Daoy (cell line): ENCODE results near the gene AK2. TPM values are rescaled to one million over a fixed set of nuclear protein-coding genes. Genes with fewer than 3 reads are reported as not detected.
A peak's percentile ranks its signal among the peaks of the same experiment; 100 is the strongest.
"Not testable (repeated sequence)": the region's sequence is repeated elsewhere in the genome, so short reads cannot be mapped to it uniquely, and the experiment has no call there.

Source experiments
- DNase-seq: peaks from one replicate; pipeline ENCODE4 v3.0.0-alpha.2; 2015; ENCODE audit warnings: low read depth
- total RNA-seq: library from RNA; depleted of rRNA; stranded (reverse); fragments of >200 nt; shearing (Covaris generic); gene quantifications from 2 replicates; pipeline ENCODE4 v1.2.3, GENCODE V29; 2014; rRNA removed

The AK2 gene
- 339 and 582 TPM in 2 replicates for total RNA-seq

DNA sequence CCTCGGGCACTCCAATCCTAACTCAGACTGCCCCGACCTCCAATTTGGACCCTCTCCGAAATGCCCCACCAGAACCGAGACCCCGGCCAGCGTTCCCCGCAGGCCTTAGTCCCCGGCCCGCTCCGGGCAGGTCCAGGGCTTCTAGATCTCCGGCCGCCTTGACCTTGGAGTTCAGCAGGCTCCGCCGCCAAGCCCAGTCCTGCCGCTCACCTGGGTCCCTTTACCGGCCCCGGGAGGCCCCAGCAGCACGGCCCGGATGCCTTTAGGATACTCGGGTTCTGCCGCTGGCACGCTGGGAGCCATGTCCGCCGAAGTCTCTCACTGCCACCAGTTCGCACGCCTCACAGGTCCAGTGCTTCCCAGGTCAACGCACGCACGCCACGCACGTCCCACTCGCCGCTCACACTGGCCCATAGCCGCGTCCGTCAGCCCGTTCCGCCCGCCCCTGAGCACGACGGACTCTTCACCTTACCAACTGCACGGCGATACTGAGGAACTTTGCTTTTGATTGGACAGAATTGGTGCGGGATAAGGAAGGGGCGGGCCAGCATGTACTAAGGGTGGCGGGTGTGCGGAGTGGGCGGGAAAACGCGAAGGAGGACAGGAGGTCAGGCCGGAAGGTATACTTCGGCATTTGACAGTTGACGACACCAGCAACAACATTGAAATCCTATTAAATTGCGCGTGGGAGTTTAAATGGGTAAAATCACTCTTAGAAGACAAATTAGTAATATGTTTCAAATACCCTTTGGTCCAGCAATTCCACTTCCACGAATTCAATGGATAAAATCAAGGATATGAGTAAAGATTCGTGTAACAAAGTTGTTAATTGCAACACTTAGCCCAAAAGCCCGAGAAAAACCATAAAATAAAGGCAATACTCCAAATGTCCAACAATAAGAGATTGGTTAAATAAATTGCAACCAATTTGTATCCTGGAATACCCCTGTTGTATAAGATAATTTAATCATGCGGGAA lies at the start of gene AK2:
TSS of gene AK2 (minus strand) at position 358 of the 978 bp plus-strand sequence. CDS start at position 303, 55 bp downstream.
- DNase-seq = peak; percentile 100

DNA sequence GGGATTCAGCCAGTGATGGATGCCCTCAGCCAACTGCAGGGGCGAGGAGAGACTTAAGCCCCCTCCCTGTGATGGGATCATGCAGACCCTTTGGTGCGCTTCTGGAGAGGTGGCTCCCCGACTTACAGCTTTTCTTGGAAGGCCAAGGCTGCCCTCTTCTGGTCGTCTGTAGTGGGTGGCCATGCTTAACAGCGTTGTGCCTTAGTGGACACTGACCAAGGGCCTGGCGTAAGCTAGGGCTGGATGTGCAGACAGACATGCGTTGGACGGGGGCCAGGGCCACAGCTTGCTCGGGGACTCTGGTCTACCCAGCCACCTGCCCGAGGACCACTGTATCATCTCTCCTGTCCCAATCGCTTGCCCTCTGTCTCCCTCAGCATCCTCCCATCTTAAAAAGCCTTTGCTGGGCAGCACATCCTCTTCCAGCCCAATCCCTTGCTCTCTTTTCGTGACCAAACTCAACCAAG lies 49.7 kb upstream of the AK2 start:
- peak; percentile 81 for DNase-seq

DNA sequence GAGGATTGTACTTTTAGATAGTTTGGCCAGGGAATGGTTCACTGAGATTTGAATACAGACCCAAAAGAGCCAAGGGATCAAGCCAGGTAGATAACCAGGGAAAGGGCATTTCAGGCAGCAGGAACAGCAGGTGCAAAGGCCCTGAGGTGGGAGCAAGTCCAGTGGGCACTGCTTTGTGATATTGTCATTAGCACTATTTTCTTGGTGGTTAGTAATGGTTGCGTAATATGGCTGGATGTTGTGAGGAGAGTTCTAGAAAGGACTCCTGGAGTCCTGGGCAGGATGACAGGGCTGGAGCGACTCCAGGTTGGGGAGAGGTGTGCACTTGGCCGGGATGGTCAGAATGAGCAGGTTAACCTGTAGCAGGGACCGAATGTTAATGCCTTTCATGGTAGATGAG lies 48.6 kb upstream of the AK2 start:
- no peak for DNase-seq

DNA sequence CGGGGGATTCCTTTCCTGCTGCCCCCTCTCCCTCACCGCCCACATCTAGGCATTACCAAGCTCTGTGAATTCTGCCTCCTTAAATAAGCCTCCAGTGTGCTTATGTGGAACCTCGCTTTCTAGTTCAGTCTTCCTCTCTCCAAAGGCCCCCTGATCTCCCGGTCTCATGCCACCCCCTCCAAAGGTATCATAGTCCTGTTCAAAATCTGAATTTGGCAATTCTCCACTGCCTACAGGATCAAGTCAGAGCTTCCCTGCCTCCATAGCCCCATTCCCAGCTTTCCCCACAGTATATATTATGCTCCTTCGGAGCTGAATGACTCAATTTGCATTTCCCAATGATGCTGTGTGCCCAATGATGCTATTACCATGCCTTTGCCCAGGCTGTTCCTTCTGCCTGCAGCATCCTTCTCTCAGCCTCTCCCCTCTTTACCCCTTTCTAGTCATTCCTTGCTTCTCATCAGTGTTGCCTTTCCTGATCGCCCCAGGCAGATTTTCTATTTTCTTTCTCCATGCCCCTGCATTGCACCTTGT lies 46.0 kb upstream of the AK2 start:
- no peak for DNase-seq

DNA sequence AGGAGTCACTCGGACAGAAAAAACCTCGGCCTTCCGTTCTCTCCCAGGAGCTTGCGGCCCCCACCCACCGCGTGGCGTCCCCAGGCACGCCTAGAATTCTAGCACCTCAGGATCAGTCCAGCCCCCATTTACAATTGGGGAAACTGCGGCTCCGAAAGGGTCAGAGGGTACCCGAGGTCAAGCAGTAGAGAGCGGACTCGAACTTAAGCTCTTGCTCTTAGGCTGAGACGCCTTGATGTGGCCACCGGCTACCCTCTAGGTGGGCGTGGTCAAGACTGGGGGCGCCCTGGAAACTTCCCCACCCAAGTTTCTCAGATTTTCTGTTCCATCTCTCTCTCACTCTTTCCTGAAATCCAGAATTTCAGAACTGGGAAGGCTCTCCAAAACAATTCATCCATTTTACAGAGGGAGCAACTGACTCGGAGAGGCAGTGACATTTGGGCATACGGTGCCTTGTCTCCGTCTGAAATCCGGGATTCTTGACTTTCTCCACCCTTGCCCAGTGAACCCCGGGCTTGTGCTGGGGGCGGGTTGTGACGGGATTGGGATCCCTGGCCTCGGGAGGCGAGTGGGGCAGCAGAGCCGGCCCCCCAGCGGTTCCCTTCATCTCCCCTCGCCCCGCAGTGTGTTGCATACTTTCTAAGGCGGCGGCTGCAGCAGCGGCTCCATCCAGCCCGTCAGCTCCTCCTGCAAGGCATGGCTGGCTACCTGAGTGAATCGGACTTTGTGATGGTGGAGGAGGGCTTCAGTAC lies 45.0 kb upstream of the AK2 start:
- no peak for DNase-seq

DNA sequence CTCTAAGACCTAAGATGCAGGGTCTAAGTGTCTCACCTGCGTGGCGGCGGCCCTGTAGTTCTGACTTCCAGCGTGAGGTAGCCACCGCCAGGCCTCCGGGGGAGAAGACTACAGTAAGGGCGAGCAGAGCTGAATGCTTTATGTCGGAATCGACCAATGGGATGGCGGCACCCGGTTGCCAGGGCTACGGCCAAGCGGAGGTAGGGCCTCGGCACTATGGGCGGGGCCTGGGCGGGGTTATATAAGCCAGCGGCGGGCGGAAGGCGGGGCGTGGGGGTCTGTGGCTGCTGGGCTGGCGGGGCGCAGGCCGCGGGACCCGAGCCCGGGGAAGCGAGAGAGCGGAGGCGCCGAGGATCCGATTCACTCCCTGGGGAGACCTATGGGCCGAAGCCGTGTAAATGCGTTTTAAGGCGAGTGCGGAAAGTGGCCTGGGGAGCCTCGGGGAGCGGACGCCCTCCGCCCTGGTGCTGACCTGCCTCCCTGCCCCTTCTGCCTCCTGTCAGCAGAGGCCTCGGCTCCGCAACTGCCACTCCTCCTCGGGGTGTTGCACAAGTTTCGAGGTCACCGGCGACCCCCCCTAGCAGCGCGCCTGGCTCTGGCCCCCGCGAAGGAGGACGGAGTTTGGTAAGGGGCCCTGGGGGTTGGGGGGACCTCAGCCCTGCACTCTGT lies 44.3 kb upstream of the AK2 start, which contains the start of gene AZIN2:
TSS of gene AZIN2 (plus strand) at position 269 of the 669 bp plus-strand sequence. CDS start 1,097 bp downstream, outside the sequence.
- peak; percentile 97 for DNase-seq

DNA sequence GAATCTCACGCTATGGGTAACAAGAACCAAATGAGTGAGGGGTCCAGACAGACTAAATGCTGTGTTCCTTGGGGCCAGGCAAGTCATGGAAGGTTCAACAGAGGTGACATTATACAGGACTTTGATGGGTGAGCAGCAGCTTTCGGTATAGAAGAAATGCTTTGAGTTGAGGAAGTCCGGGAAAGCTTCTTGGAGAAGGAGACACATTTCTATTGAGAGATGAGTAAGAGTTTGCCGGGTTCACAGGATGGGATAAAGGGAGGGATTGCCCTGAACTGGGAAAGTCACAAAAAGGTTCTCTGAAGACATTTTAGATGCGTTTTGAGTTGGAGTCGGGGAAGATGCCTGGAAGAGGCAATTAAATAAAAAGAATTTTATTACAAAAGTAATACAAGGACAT lies 43.7 kb upstream of the AK2 start:
- DNase-seq = no peak

DNA sequence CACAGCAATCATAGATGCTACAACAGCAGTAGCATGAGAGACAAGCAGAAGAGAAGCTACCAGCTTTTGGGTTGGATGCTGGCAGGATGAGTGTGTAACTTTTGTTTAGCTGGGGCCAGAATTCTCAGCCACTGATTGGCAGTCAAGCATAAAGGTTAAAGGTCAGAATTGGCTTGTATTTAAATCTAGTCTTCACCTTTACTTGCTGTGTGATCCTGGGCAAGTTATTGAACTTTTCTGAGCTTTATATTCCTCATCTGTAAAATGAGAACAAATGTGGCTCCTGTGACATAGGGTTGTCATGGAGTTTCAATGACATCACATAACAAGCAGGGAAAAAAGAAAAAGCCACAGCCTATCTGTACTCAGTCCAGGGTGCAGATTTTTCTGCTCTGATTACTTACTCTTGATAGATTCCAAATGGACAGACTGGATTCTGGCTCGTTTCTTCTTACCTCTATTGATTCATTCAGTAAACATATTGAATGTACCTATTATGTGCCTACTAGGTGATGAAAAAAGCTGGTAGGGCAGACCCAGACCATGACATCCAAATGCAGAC lies 41.4 kb upstream of the AK2 start:
- DNase-seq = no peak

DNA sequence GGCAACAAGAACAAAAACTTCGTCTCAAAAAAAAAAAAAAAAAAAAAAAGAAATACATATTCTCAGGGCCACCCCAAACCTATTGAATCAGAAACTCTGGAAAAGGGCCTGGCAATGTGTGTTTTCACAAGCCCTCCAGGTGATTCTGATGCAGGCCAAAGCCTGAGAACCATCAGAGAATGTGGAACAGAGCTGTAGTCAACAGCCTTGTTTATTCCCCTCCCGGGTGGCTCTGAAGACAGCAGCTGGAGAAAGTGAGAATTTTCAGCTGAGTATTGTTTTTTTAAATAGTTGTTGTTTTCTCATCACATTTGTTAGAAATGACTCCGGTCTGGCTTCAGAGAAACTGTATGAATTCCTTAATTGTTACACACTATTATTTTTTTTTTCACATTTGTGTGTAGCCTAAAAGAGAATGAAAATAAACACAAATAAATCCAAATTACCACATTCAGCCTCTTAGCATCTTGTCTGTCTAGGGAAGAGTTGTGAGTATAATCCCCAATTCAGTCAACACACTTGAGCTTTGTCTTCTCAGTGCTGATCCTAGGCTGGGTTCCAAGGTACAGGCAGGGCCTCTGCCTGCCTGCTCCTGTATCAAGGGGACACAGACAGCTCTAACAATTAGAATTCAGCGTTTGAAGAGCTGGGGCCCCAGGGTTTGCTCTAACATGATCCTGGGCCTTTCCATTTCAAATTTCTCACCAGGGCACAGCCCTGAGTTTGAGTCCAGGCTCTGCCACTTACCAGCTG lies 37.7 kb upstream of the AK2 start:
- DNase-seq = no peak

DNA sequence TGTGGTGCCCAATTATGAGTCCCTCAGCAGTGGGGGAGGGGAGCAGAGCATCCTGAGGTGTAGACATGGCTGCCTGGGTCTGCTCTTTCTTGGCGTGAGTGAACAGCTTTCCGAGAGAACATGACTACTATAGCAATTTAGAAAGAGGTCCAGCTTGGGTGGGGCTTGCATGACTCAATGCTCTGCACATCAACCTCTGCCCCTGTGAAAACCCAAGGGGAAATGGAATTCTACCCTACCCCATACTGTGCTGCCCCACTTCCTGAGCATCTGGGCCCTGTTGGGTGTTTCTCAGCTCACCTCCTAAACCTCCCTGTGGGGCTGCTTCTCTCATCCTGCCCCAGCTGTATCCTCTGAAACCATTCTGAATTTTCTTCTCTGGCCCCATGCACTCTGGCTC lies 36.0 kb upstream of the AK2 start:
- peak; percentile 61 for DNase-seq

DNA sequence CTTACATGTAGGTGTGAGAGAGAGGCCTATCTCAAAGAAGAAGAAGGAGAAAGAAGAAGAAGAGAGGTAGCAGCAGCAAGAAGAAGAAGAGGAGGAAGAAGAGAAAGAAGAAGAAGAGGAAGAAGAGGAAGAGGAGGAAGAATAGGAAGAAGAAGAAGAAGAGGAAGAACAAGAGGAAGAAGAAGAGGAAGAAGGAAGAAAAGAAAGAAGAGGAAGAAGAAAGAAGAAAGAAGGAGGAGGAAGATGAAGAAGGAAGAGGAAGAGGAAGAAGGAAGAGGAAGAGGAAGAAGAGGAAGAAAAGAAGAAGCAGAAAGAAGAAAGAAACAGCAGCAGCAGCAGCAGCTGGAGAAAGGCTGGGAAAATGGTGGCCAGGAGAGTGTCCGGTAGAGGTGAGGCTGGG lies 33.9 kb upstream of the AK2 start:
- DNase-seq = no peak

DNA sequence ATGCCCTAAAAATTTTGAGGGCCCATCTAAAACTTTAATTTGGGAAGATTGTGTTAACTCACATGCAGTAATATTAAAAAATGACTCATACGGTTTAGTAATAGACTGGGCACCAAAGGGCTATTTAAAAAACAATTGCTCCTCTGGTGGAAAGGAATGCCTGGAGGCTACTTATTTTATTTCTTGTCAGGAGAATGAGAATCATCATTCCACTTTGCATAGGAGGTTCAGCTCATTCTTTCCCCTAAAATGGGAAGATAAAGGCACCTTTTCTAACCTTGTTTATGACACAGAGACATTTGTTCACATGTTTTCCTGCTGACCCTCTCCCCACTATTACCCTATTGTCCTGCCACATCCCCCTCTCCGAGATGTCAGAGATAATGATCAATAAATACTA lies 31.4 kb upstream of the AK2 start:
- DNase-seq = not testable (repeated sequence)

DNA sequence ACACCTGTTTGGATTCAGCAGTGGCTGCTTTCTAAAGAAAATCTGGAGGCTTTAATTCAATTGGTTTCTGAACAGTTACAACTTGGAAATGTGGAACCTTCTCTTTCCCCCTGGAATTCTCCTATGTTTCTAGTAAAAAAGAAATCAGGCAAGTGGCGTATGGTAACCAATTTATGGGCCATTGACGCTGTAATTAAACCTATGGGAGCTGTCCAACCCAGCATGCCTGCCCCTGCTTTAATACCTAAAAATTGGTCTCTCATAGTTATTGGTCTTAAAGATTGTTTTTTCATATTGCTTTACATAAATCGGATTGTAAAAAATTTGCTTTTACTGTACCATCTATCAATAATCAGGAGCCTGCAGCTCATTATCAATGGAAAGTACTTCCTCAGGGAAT lies 29.8 kb upstream of the AK2 start:
- not testable (repeated sequence) for DNase-seq

DNA sequence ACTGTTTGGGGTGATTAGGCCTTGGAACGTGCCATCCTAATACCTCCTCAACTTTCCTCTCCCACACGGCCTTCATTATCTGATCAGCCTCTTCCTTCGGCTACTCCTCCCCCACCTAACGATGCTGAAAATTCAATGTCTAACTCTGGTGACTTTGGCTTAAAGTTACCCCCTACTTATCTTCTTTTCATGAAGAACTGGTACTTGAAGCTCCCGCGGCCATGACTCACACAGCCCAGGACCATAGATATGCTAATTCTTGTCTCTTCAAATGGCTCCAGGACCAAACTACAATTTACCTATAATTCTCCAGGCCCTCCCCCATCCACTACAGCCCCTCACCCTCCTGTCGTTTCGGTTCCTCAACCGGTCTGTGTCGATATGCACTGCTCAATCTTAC lies 28.6 kb upstream of the AK2 start:
- no peak for DNase-seq

DNA sequence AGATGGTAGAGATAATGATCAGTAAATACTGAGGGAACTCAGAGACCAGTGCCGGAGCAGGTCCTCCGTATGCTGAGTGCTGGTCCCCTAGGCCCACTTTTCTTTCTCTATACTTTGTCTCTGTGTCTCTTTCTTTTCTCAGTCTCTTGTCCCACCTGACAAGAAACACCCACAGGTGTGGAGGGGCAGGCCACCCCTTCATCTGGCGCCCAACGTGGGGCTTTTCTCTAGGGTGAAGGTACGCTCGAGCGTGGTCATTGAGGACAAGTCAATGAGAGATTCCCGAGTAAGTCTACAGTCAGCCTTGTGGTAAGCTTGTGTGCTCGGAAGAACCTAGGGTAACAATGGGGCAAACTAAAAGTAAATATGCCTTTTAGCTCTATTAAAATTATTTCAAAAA lies 27.6 kb upstream of the AK2 start:
- not testable (repeated sequence) for DNase-seq

DNA sequence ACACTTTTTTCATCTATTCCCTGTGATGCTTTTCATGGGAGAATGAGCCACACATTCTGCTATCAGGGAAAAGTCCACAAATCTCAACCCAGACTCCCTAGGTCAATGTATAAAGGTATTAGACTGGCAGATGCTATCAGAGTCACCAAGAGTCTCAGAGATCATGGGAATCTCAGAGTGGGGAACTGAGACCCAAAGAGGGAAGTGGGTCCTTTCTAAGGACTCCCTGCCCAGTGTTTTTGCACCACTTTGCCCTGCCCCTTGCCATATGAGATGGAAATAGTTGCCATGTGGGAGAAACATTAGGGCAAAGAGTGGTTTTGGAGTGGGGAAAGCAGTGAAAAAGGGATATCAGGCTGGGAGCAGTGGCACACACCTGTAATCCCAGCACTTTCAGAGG lies 25.2 kb upstream of the AK2 start:
- DNase-seq = no peak

DNA sequence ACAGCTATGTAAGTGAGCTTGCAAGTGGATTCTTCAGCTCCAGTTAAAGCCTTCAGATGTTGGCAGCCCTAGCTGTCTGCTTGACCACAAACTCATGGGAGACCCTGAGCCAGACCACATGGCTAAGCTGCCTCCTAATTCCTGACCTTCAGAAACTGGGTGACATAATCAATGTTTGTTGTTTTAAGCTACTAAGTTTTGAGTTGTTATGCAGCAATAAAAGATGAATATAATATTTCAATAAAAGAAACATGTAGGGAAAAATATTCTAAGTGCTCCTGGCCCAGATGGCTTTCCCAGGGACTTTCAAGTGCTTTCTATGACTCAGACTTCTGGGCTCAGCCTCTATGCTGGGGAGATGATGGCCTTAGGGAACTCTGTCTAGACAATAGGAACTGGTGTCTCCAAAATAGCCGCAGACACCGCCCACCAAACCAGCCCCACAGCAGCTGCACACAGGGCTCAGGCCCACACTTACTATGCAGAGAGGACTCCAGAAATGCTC lies 23.9 kb upstream of the AK2 start:
- peak; percentile 96 for DNase-seq

DNA sequence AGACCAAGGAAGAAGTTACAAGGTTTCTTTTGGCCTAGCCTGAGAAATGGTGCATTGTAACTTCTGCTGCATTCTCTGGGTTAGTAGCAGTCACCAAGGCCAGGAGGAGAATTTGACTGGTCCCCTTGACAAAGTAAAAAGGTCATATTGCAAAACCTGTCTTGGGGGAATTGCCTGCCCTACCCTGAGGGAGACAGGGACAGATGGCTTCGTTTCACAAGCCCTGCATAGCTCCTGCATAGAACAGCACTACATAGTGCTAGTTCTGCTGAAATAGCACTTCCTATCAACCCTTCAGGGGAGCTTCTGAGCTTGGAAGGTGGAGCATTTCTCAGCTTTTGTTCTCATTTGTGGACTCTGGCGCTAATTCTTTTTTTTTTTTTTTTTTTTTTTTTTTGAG lies 20.4 kb upstream of the AK2 start:
- no peak for DNase-seq

DNA sequence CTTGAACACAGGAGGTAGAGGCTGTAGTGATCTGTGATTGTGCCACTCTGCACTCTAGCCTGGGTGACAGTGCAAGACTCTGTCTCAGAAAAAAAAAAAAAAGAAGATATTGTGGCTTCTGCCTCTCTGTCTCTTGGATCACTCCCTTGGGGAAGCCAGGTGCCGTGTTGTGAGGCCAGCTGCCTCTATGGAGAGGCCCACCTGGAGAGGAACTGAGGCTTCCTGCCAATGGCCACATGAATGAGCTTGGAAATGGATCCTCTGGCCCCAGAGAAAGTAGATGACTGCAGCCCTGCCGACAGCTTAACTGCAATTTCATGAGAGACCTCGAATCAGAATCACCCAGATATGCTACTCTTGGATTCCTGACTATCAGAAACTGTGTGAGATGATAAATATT lies 19.7 kb upstream of the AK2 start:
- no peak for DNase-seq
